Nephron (organoid): Measurements from ENCODE around the gene TYW1B.
"Not testable (repeated sequence)": the region's sequence is repeated elsewhere in the genome, so short reads cannot be mapped to it uniquely, and the experiment has no call there.

Source experiments
- H3K27ac Mint-ChIP-seq, 3 experiments: 2 replicates each; pipeline ENCODE4 v1.8.0; 2020; ENCODE audit warnings: mixed read lengths in 3 of 3, mild to moderate bottlenecking in 2 of 3, moderate library complexity in 1 of 3
- H3K27me3 Mint-ChIP-seq: 2 replicates; pipeline ENCODE4 v1.8.0; 2021; ENCODE audit warnings: low read depth, mild to moderate bottlenecking, moderate library complexity, mixed read lengths
- H3K36me3 Mint-ChIP-seq: 2 replicates; pipeline ENCODE4 v1.8.0; 2020; ENCODE audit warnings: low read depth, mixed read lengths
- H3K4me1 Mint-ChIP-seq: 2 replicates; pipeline ENCODE4 v1.8.0; 2020; ENCODE audit warnings: mixed read lengths
- H3K4me3 Mint-ChIP-seq, 3 experiments: 2 replicates each; pipeline ENCODE4 v1.8.0; 2020; ENCODE audit warnings: mild to moderate bottlenecking in 3 of 3, mixed read lengths in 3 of 3, moderate library complexity in 2 of 3
- H3K9me3 Mint-ChIP-seq: 2 replicates; pipeline ENCODE4 v1.8.0; 2020; ENCODE audit warnings: mixed read lengths
- TF ChIP-seq, protein P1 (sequence below), 3 experiments: fragments of 200-600 bp; sonication (generic); IDR thresholded peaks; one replicate each; pipeline ENCODE4 v1.5.0; 2021; ENCODE audit warnings: antibody characterized with exemption in 3 of 3; ENCODE audit not compliant: unreplicated experiment in 3 of 3

TYW1B gene

DNA sequence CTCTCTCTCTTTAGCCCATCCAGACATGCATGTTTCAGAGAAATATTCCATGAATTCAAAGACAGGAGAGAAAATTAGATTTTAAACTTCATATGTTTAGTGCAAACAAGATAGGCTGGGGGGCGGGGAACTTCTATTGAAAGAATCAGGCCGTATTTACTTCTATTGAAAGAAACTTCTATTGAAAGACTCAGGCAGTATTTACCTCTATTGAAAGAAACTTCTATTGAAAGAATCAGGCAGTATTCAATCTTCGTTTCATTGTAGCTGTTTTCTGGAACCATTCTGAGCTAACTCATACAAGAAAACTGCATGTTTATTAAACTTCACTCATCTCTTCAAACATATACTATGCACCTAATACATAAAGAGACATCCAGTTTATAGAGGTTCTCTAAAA lies 123.1 kb downstream of the TYW1B start:
- peaks cover 33% of the 10 kb centered on the region for H3K36me3 Mint-ChIP-seq

DNA sequence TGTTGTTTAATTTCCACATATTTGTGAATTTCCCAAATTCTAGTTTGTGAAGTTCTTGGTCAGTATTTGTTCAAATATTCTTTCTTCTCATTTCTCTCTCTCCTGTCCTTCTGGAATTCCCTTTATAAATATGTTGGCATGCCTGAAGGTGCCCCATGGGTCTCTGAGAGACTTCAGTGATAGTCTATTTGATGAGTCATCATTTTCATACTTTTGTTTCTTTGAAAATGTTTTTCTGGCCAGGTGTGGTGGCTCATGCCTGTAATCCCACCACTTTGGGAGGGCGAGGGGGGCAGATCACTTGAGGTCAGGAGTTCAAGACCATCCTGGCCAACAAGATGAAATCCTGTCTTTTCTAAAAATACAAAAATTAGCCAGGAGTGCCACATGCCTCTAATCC lies 127.5 kb downstream of the TYW1B start:
- H3K27me3 Mint-ChIP-seq, H3K27ac Mint-ChIP-seq, H3K9me3 Mint-ChIP-seq, H3K4me3 Mint-ChIP-seq: not testable (repeated sequence)
- Mint-ChIP-seq H3K36me3 (peaks cover 18% of the 10 kb centered on the region), H3K4me1 (peaks cover 11% of the 10 kb centered on the region)

More for the DNA sequence above, 123.1 kb downstream of the TYW1B start:
- H3K27me3 Mint-ChIP-seq, result no peaks in the 10 kb centered on the region
- H3K27ac Mint-ChIP-seq, result no peak overlapping the region
- H3K9me3 Mint-ChIP-seq, result peaks cover 3% of the 10 kb centered on the region
- H3K4me1 Mint-ChIP-seq, result no peaks in the 10 kb centered on the region
- TF ChIP-seq, protein P1, sequence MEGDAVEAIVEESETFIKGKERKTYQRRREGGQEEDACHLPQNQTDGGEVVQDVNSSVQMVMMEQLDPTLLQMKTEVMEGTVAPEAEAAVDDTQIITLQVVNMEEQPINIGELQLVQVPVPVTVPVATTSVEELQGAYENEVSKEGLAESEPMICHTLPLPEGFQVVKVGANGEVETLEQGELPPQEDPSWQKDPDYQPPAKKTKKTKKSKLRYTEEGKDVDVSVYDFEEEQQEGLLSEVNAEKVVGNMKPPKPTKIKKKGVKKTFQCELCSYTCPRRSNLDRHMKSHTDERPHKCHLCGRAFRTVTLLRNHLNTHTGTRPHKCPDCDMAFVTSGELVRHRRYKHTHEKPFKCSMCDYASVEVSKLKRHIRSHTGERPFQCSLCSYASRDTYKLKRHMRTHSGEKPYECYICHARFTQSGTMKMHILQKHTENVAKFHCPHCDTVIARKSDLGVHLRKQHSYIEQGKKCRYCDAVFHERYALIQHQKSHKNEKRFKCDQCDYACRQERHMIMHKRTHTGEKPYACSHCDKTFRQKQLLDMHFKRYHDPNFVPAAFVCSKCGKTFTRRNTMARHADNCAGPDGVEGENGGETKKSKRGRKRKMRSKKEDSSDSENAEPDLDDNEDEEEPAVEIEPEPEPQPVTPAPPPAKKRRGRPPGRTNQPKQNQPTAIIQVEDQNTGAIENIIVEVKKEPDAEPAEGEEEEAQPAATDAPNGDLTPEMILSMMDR (IDR thresholded peaks at IDR 0.05; ENCODE audit: unreplicated experiment in 3 of 3), result no peak
- H3K4me3 Mint-ChIP-seq, result no peak overlapping the region

DNA sequence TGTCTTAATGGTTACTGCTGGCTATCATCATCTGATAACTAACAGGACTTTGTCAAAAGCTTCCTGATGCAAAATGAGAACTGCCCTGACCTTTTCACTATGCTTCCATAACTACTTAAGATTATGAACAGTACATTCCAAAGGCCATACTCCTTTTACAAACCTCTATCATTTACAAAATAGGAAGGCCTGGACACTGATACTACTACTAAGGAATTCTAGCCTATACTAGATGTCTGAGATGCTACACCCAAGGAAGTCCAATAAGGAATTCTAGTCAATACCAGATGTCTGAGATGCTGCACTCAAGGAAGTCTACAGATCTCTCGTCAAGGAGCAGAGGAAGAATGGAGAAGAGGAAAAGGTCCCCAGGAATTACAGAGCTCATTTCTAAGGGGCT lies 130.9 kb downstream of the TYW1B start:
- peaks cover 21% of the 10 kb centered on the region for H3K4me1 Mint-ChIP-seq
- H3K27ac Mint-ChIP-seq, result peak overlapping the region; percentile 16 to 76 (median 61)
- not testable (repeated sequence) for H3K9me3 Mint-ChIP-seq, H3K27me3 Mint-ChIP-seq
- peaks cover 21% of the 10 kb centered on the region for H3K36me3 Mint-ChIP-seq
- H3K4me3 Mint-ChIP-seq, result peak overlapping the region in 1 of 3 experiments; percentile 6

DNA sequence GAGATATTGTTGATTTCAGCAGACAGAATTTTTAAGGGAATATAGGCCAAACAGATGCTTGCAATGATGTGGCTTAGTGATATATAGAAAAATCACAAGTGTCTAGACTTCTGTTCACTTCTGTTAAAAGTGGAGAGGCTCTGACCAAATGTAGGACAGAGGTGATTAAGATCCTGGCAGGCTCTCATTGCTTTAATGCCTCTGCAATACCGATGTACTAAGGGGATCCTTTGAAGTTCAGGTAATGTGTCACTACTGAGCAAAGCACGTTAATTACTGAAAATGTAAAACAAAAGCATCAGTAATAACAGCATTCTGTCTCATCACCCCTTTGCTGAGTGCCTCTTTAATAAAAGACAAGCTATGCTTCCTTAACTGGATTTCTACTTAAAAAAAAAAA lies 131.4 kb downstream of the TYW1B start:
- H3K9me3 Mint-ChIP-seq, H3K4me3 Mint-ChIP-seq, H3K27me3 Mint-ChIP-seq: not testable (repeated sequence)
- Mint-ChIP-seq H3K36me3 (peaks cover 17% of the 10 kb centered on the region), H3K4me1 (peaks cover 21% of the 10 kb centered on the region), H3K27ac (peak overlapping the region; percentile 16 to 76 (median 61))

DNA sequence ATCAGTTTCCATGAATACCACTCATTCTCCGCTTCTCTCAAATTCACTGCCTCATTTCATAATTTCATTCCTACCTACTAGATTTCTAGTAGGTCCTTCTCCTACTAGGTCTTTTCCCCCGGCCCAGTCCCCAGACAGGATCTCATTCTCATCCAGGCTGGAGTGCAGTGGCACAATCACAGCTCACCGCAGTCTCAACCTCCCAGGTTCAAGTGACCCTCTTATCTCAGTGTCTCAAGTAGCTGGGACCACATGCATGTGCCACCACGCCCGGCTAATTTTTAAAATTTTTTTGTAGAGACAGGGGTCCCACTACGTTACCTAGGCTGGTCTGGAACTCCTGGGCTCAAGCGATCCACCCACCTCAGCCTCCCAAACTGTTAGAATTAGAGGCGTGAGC lies 132.5 kb downstream of the TYW1B start:
- H3K27ac Mint-ChIP-seq, result peak overlapping the region in 1 of 3 experiments; percentile 52
- H3K36me3 Mint-ChIP-seq, result peaks cover 12% of the 10 kb centered on the region
- not testable (repeated sequence) for H3K4me3 Mint-ChIP-seq, H3K27me3 Mint-ChIP-seq, H3K9me3 Mint-ChIP-seq
- H3K4me1 Mint-ChIP-seq, result peaks cover 21% of the 10 kb centered on the region

DNA sequence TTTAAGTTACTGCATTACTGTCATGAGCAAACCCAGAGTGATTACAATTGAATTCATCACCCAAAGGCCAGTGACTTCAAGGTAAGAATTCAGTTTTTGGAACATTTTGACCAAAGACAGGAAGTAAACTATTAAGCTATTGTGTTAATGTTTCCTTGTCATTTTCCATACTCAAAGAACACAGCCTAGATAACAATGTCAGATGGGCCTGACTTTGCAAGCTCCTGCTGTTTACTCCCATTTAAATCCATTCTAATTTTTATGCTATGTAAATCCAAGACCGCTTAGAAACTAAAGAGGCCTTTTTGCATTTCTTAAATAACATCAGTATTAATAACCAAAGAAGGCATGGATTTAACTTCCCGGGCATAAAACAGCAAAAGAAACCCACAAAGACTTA lies 136.6 kb downstream of the TYW1B start:
- H3K9me3 Mint-ChIP-seq, H3K27me3 Mint-ChIP-seq, H3K4me3 Mint-ChIP-seq: not testable (repeated sequence)
- Mint-ChIP-seq H3K36me3 (peaks cover 17% of the 10 kb centered on the region), H3K27ac (peak overlapping the region in 1 of 3 experiments; percentile 21), H3K4me1 (peaks cover 14% of the 10 kb centered on the region)

DNA sequence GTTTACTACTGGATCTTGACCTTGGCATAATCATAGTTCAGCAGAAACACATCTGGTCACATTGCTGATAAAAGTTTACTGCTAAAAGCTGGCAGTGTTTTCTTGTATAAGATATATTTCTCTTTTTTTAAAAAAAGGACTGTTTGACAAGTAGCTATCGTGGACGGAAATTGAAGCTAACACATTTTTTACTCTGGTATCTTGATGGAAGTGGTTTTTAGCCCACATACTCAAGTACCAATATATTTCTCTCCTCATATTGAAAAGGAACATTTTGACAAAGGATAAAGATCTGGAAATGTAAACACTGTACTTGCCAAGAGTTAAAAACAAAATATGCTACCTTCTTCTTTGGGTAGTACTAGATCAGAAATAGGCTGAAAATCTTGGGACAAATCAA lies 137.8 kb downstream of the TYW1B start:
- H3K36me3 Mint-ChIP-seq, result peaks cover 20% of the 10 kb centered on the region
- H3K27ac Mint-ChIP-seq, H3K9me3 Mint-ChIP-seq, H3K27me3 Mint-ChIP-seq, H3K4me1 Mint-ChIP-seq, H3K4me3 Mint-ChIP-seq: not testable (repeated sequence)

DNA sequence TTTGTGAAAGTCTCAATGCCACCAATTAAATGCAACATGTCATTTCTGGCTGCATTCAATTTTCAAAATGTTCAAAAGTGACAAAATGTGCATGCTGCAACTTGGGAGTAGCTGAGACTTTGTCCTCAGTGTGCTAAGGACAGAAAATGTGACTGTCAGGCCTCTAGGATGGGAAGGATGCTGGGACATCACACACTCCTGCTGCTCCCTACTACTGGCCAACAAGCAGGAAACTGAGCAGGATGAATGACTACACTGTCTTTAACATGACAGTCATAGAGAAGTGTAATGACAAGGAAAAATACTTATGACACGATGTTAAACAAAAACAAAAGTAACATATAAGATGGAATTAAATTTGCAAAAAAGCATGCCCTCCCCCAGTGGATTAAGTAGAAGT lies 138.7 kb downstream of the TYW1B start:
- not testable (repeated sequence) for H3K4me1 Mint-ChIP-seq, H3K9me3 Mint-ChIP-seq, H3K27me3 Mint-ChIP-seq, H3K4me3 Mint-ChIP-seq, H3K27ac Mint-ChIP-seq
- peaks cover 23% of the 10 kb centered on the region for H3K36me3 Mint-ChIP-seq

DNA sequence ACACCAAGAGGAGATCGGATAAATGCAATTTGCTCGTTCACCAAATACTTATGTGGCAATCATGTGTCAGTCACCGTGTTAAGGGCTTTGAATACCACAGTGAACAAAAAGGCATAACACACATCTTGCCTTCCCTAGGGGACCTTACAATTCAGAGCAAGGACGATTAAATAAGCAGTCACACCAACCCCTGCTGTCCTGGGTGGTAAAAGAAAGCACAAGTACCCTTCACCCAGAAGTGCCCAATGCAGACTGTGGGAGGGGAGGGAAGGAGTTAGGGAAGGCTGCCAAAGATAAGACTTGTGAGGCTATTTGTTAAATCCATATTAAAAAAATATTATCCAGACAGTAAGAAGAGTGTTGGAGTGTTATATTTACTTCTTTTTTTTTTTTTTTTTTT lies 146.8 kb downstream of the TYW1B start:
- not testable (repeated sequence) for H3K4me3 Mint-ChIP-seq, H3K9me3 Mint-ChIP-seq, H3K36me3 Mint-ChIP-seq, H3K27me3 Mint-ChIP-seq
- Mint-ChIP-seq H3K4me1 (peaks cover 29% of the 10 kb centered on the region), H3K27ac (peak overlapping the region in 2 of 3 experiments; percentile 68 to 69)

DNA sequence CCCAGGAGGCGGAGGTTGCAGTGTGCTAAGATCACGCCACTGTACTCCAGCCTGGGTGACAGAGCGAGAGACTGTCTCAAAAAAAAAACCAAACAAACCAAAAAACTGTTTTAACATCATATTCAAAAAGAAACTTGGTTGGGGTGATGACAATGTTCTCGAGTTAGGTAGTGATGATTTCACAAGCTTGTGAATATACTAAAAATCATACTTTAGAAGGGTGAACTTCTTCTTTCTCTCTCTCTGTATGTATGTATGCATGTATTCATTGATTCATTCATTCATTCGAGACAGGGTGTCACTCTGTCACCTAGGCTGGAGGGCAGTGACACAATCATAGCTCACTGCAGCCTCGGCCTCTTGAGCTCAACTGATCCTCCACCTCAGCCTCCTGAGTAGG lies 151.1 kb downstream of the TYW1B start:
- not testable (repeated sequence) for H3K27me3 Mint-ChIP-seq, H3K36me3 Mint-ChIP-seq, H3K4me3 Mint-ChIP-seq, H3K9me3 Mint-ChIP-seq, H3K4me1 Mint-ChIP-seq, H3K27ac Mint-ChIP-seq

DNA sequence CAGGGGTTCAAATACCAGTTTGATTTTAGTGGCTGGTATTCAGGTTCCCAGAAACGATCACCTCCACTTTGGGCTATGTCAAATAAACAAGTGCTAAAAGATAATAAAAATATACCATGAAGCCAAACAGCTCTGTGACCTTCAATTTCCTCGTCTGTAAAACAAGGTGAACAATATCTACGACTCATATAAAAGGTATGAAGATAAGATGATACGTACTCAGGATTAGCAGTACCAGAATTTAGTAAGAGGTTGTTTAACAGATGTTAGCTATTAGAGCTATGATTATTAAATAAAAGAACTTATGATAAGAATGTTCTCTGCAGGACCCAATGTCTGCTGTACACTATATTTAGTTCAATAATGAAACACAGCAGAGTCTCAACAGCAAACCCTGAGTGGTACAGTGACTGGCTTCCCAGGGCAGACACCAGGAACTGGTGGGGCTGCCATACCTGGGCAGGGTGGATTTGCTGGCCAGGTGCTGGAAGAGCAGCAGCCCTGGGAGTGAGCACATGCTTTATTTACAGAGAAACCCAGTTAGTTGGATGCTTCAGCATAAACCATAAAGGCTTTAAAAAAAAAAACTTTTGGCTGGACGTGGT lies 151.8 kb downstream of the TYW1B start:
- not testable (repeated sequence) for H3K27me3 Mint-ChIP-seq, H3K27ac Mint-ChIP-seq, H3K9me3 Mint-ChIP-seq, H3K4me1 Mint-ChIP-seq, H3K36me3 Mint-ChIP-seq, H3K4me3 Mint-ChIP-seq

DNA sequence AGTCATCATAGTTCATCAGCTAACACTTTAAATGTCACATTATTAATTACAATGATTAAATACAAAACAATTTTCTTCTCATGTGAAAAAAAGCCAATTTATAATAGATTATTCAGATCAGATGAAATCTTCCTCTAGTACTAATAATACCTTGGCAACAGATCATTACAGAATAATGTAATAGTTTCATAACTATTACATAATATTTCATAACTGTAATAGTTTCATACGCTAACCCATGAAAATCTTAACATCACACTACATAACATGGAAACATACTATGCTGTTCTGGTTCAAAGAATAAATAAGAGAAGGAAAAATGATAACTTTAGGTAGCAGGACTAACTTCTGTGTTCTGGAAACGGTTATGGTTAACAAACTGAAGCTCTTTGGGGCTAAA lies 152.3 kb downstream of the TYW1B start:
- not testable (repeated sequence) for H3K27me3 Mint-ChIP-seq, H3K27ac Mint-ChIP-seq, H3K36me3 Mint-ChIP-seq, H3K4me1 Mint-ChIP-seq, H3K4me3 Mint-ChIP-seq, H3K9me3 Mint-ChIP-seq
